GM19372 (cell line): ENCODE measurements around the gene TNFAIP2.

Experiments
- ATAC-seq: cut with Tn5 transposase; IDR thresholded peaks from one replicate; pipeline ENCODE4 v1.9.1; 2021; ENCODE audit warnings: mild to moderate bottlenecking, low read depth, moderate library complexity; ENCODE audit not compliant: unreplicated experiment

TNFAIP2 gene

GRCh38 chr14:103121846-103122584, 1.2 kb upstream of the TNFAIP2 start:
- ATAC-seq, result no peak

GRCh38 chr14:103122585-103122946, 695 bp upstream of the TNFAIP2 start:
- ATAC-seq, result no peak

GRCh38 chr14:103123634-103124500, 606 bp downstream of the TNFAIP2 start:
- no peak for ATAC-seq

- ATAC-seq, result no peak
These were observed 1.3 kb downstream of the TNFAIP2 start for GRCh38 chr14:103124501-103125001.

- no peak for ATAC-seq
These were observed 2.1 kb downstream of the TNFAIP2 start for GRCh38 chr14:103125098-103126070.

GRCh38 chr14:103126088-103126872, 3.0 kb downstream of the TNFAIP2 start:
- no peak for ATAC-seq

GRCh38 chr14:103126873-103127304, 3.6 kb downstream of the TNFAIP2 start:
- no peak for ATAC-seq

GRCh38 chr14:103127356-103127755, 4.1 kb downstream of the TNFAIP2 start:
- no peak for ATAC-seq

- ATAC-seq, result no peak
These were observed 4.8 kb downstream of the TNFAIP2 start for GRCh38 chr14:103127861-103128598.

- no peak for ATAC-seq
These were observed 5.5 kb downstream of the TNFAIP2 start for GRCh38 chr14:103128631-103129300.

GRCh38 chr14:103129301-103130016, 6.2 kb downstream of the TNFAIP2 start:
- no peak for ATAC-seq

- ATAC-seq, result no peak
These were observed 6.9 kb downstream of the TNFAIP2 start for GRCh38 chr14:103130017-103130764.

- no peak for ATAC-seq
These were observed 7.7 kb downstream of the TNFAIP2 start for GRCh38 chr14:103130965-103131364.

GRCh38 chr14:103131580-103131979, 8.3 kb downstream of the TNFAIP2 start:
- ATAC-seq, result no peak

- no peak for ATAC-seq
These were observed 9.3 kb downstream of the TNFAIP2 start for GRCh38 chr14:103132381-103133209.
